ENCODE data around the gene ARAP1.

DNA sequence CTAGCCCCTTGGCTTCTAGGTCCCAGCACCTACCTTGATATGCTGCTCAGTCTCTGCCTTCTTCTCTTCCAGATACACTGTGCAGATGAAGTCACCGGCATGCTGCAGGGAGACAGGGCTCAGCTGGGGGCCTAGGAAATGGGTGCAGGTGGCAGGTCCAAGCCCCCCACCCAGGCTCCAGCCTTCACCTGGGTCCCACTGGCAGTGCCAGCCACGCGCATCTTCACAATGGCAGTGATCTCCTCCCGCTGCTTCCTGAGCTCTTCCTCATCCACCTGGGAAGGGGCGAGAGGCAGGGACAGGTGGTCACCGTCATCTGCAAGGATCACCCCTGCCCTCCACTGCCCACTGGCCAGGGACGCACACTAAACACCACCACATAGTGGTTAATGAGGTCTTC lies 56.9 kb downstream of the ARAP1 start:
- TF ChIP-seq, protein P1, sequence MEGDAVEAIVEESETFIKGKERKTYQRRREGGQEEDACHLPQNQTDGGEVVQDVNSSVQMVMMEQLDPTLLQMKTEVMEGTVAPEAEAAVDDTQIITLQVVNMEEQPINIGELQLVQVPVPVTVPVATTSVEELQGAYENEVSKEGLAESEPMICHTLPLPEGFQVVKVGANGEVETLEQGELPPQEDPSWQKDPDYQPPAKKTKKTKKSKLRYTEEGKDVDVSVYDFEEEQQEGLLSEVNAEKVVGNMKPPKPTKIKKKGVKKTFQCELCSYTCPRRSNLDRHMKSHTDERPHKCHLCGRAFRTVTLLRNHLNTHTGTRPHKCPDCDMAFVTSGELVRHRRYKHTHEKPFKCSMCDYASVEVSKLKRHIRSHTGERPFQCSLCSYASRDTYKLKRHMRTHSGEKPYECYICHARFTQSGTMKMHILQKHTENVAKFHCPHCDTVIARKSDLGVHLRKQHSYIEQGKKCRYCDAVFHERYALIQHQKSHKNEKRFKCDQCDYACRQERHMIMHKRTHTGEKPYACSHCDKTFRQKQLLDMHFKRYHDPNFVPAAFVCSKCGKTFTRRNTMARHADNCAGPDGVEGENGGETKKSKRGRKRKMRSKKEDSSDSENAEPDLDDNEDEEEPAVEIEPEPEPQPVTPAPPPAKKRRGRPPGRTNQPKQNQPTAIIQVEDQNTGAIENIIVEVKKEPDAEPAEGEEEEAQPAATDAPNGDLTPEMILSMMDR (IDR thresholded peaks at IDR 0.05; ENCODE audit: low read depth, low read length): no peak
- TF ChIP-seq, protein P2, sequence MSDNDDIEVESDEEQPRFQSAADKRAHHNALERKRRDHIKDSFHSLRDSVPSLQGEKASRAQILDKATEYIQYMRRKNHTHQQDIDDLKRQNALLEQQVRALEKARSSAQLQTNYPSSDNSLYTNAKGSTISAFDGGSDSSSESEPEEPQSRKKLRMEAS (IDR thresholded peaks at IDR 0.05; ENCODE audit: low read depth, low read length): no peak
- TF ChIP-seq POLR2A (IDR thresholded peaks at IDR 0.05; ENCODE audit: extremely low read depth, insufficient read length): no peak
- TF ChIP-seq MYC (IDR thresholded peaks at IDR 0.05; ENCODE audit: low read depth, low read length): no peak
